OCI-LY7 (cell line): ENCODE data around the gene FCAMR.

Source experiments
- CTCF ChIP-seq: fragments of 200-600 bp; sonication (generic); conservative IDR thresholded peaks from 2 replicates; pipeline ENCODE4 v1.5.1; 2014; ENCODE audit warnings: mild to moderate bottlenecking, antibody characterized with exemption, low read length, moderate library complexity, mixed read lengths
- EZH2phosphoT487 ChIP-seq: fragments of 200-600 bp; sonication (generic); IDR thresholded peaks from 2 replicates; pipeline ENCODE4 v1.6.1; 2018; ENCODE audit warnings: low read depth, borderline replicate concordance, mild to moderate bottlenecking, mixed run types, antibody characterized with exemption, low read length, moderate library complexity, mixed read lengths

DNA sequence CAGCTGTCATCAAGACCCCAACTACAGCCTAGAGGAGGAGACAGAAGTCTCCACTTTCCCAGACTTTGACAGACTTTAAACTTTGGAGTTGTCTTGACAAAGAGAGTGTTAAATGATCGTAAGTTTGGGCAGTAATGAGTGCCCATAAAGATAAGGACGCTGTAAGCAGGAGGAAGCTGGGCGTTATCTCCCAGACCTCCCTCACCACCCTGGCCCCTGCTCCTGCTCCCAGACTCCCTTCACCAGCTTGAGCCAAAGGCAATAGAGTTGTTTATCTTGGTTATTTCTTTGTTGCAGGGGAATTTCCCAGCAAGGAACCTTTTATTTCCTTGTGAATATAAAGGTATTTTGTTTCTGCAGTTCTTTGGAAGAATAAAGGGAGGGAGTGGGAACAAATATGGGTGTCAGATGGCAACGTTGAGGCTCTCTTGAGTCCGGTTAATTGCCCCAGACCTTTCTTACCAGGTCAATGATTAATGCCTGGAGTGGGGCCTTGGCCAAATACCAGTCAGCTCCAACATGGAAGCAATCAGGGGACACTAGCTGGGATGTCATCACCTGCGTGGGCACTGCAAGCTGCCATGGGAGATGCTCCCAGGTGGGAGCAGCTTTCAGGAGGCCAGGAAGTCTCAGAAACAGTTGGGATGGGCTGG is 28.4 kb downstream of the FCAMR start:
- TF ChIP-seq CTCF (no peak), EZH2phosphoT487 (no peak)
